H1 (cell line): ENCODE measurements around the gene SLIRP. TPM values are rescaled to one million over a fixed set of nuclear protein-coding genes. Genes with fewer than 3 reads are reported as not detected.

Source experiments
- CTCF ChIA-PET: fragments of 300-600 bp; sonication (Branson Sonifier 250); formaldehyde crosslinking; loops from one replicate; lab custom pipeline; 2021; ENCODE audit not compliant: partially characterized antibody; lab: Charles Lee
- POLR2A ChIA-PET: fragments of 300-600 bp; sonication (Branson Sonifier 250); formaldehyde crosslinking; loops from one replicate; lab custom pipeline; 2021; ENCODE audit warnings: inconsistent platforms; ENCODE audit not compliant: partially characterized antibody; lab: Charles Lee
- DNase-seq, 2 experiments: peaks; one replicate each; pipeline versions ENCODE4 v3.0.0 to v3.0.0-alpha.2; 2010 to 2022; ENCODE audit warnings: low spot score in 2 of 2, low read depth in 1 of 2, mixed read lengths in 1 of 2
- FAIRE-seq: peaks from 2 replicates; lab custom pipeline; 2011; peaks lifted over from hg19 to GRCh38; lab: Jason Lieb, UNC
- H2AFZ ChIP-seq: 2 replicates; pipeline ENCODE4 v1.8.1; 2012; ENCODE audit warnings: low read length, inconsistent platforms
- H2AK5ac ChIP-seq: 2 replicates; pipeline ENCODE4 v1.6.1; 2013; ENCODE audit warnings: low read depth, low read length
- H2BK120ac ChIP-seq: replicated peaks from 2 replicates; pipeline ENCODE3; 2013; ENCODE audit warnings: low read depth, low read length, inconsistent platforms
- H2BK12ac ChIP-seq: 2 replicates; pipeline ENCODE4 v1.6.1; 2013; ENCODE audit warnings: low read depth, low read length
- H2BK15ac ChIP-seq: 2 replicates; pipeline ENCODE4 v1.6.1; 2013; ENCODE audit warnings: low read length
- H2BK20ac ChIP-seq: 2 replicates; pipeline ENCODE4 v1.6.1; 2013; ENCODE audit warnings: low read length
- H2BK5ac ChIP-seq: 2 replicates; pipeline ENCODE4 v1.6.1; 2013; ENCODE audit warnings: low read depth, low read length
- H3K14ac ChIP-seq: 2 replicates; pipeline ENCODE4 v1.6.1; 2013; ENCODE audit warnings: inconsistent platforms; ENCODE audit not compliant: insufficient read length
- H3K18ac ChIP-seq: 2 replicates; pipeline ENCODE4 v1.6.1; 2013; ENCODE audit warnings: low read length; ENCODE audit errors: extremely low read depth
- H3K23ac ChIP-seq: 2 replicates; pipeline ENCODE4 v1.6.1; 2013; ENCODE audit warnings: inconsistent platforms; ENCODE audit not compliant: insufficient read length
- H3K23me2 ChIP-seq: 2 replicates; pipeline ENCODE4 v1.6.1; 2013; ENCODE audit warnings: low read depth, low read length
- H3K27ac ChIP-seq: 2 replicates; pipeline ENCODE4 v1.6.1; 2011; ENCODE audit warnings: low read depth, low read length, inconsistent platforms
- H3K27me3 ChIP-seq, 4 experiments: replicated peaks in 1 of 4; 1 replicate in 1 of 4; 2 replicates in 3 of 4; pipeline versions ENCODE4 v1.6.1 to v1.8.1; 2011 to 2013; ENCODE audit warnings: low read length in 3 of 4, mild to moderate bottlenecking in 3 of 4, inconsistent platforms in 2 of 4, mixed read lengths in 2 of 4, moderate library complexity in 1 of 4; ENCODE audit not compliant: control insufficient read depth in 3 of 4, insufficient read depth in 3 of 4; ENCODE audit errors: extremely low read depth in 1 of 4
- H3K36me3 ChIP-seq, 4 experiments: 2 replicates each; pipeline versions ENCODE4 v1.6.1 to v1.8.1; 2011 to 2013; ENCODE audit warnings: mild to moderate bottlenecking in 4 of 4, low read length in 3 of 4, moderate library complexity in 2 of 4, control low read depth in 1 of 4, inconsistent platforms in 1 of 4; ENCODE audit not compliant: insufficient read depth in 4 of 4, control insufficient read depth in 2 of 4
- H3K4ac ChIP-seq: replicated peaks from 2 replicates; pipeline ENCODE3; 2013; ENCODE audit warnings: low read length, low read depth, mixed read lengths, inconsistent platforms; ENCODE audit not compliant: insufficient read length
- H3K4me1 ChIP-seq, 4 experiments: replicated peaks in 1 of 4; 1 replicate in 1 of 4; 2 replicates in 3 of 4; pipeline versions ENCODE4 v1.6.1 to v1.8.1; 2011 to 2013; ENCODE audit warnings: low read length in 3 of 4, inconsistent platforms in 2 of 4, mixed read lengths in 1 of 4; ENCODE audit not compliant: insufficient read depth in 4 of 4, control insufficient read depth in 3 of 4
- H3K4me2 ChIP-seq, 2 experiments: 2 replicates each; pipeline versions ENCODE4 v1.6.1 to v1.8.1; 2011 to 2013; ENCODE audit warnings: low read depth in 2 of 2, low read length in 2 of 2, control low read depth in 1 of 2, inconsistent platforms in 1 of 2, mild to moderate bottlenecking in 1 of 2; ENCODE audit not compliant: insufficient read depth in 1 of 2
- H3K4me3 ChIP-seq, 4 experiments: fragments of 200-600, 300-600 bp in 1 of 4; sonication (generic), shearing (Covaris generic), sonication (Bioruptor Twin) in 1 of 4; 2 replicates each; pipeline versions ENCODE4 v1.5.1 to v1.8.1; 2011 to 2016; ENCODE audit warnings: low read length in 4 of 4, low read depth in 3 of 4, control low read depth in 2 of 4, inconsistent platforms in 2 of 4, mild to moderate bottlenecking in 2 of 4, mixed read lengths in 1 of 4, moderate library complexity in 1 of 4; ENCODE audit not compliant: insufficient read depth in 2 of 4; ENCODE audit errors: extremely low read depth in 1 of 4
- H3K56ac ChIP-seq: replicated peaks from 2 replicates; pipeline ENCODE3; 2013; ENCODE audit warnings: low read depth, mild to moderate bottlenecking, mixed read lengths, low read length, inconsistent platforms; ENCODE audit not compliant: insufficient read length
- H3K79me1 ChIP-seq: 2 replicates; pipeline ENCODE4 v1.6.1; 2013; ENCODE audit warnings: low read depth, low read length, control low read depth
- H3K79me2 ChIP-seq, 2 experiments: 2 replicates each; pipeline versions ENCODE4 v1.6.1 to v1.8.1; 2012 to 2013; ENCODE audit warnings: low read length in 2 of 2, mild to moderate bottlenecking in 2 of 2, inconsistent platforms in 1 of 2; ENCODE audit not compliant: insufficient read depth in 2 of 2, control insufficient read depth in 1 of 2
- H3K9ac ChIP-seq, 4 experiments: replicated peaks in 1 of 4; 1 replicate in 1 of 4; 2 replicates in 3 of 4; pipeline versions ENCODE4 v1.6.1 to v1.8.1; 2011 to 2013; ENCODE audit warnings: low read depth in 3 of 4, low read length in 3 of 4, control low read depth in 2 of 4, mild to moderate bottlenecking in 2 of 4, moderate library complexity in 2 of 4, inconsistent platforms in 1 of 4; ENCODE audit errors: extremely low read depth in 1 of 4
- H3K9me3 ChIP-seq, 2 experiments: 2 replicates each; pipeline versions ENCODE4 v1.6.1 to v1.8.1; 2012 to 2013; ENCODE audit warnings: mild to moderate bottlenecking in 2 of 2, moderate library complexity in 2 of 2, control low read depth in 1 of 2, inconsistent platforms in 1 of 2, low read depth in 1 of 2, low read length in 1 of 2, mixed read lengths in 1 of 2; ENCODE audit not compliant: insufficient read depth in 2 of 2
- H4K20me1 ChIP-seq, 2 experiments: replicated peaks in 1 of 2; 2 replicates each; pipeline versions ENCODE3 to v1.8.1; 2011 to 2013; ENCODE audit warnings: inconsistent platforms in 2 of 2, low read length in 2 of 2, mild to moderate bottlenecking in 1 of 2; ENCODE audit not compliant: insufficient read depth in 2 of 2, control insufficient read depth in 1 of 2
- H4K5ac ChIP-seq: 2 replicates; pipeline ENCODE4 v1.6.1; 2013; ENCODE audit warnings: low read length, low read depth, mixed read lengths, inconsistent platforms; ENCODE audit not compliant: insufficient read length
- H4K8ac ChIP-seq: 2 replicates; pipeline ENCODE4 v1.8.0; 2013; ENCODE audit warnings: mild to moderate bottlenecking, moderate library complexity, low read length, inconsistent platforms; ENCODE audit not compliant: insufficient read depth; ENCODE audit errors: extremely low read depth
- H4K91ac ChIP-seq: replicated peaks from 2 replicates; pipeline ENCODE3; 2013; ENCODE audit warnings: low read length, mixed read lengths, inconsistent platforms; ENCODE audit not compliant: insufficient read length
- ASH2L ChIP-seq: fragments of 200-600, 300-600 bp; sonication (generic); IDR thresholded peaks from one replicate; pipeline ENCODE4 v1.7.1; 2017; ENCODE audit warnings: low read length
- CTCF ChIP-seq, 3 experiments: IDR thresholded peaks; 1 replicate in 2 of 3; 2 replicates in 1 of 3; pipeline versions ENCODE4 v1.5.1 to v1.6.1; 2011; ENCODE audit warnings: low read length in 3 of 3, mild to moderate bottlenecking in 3 of 3, inconsistent platforms in 2 of 3, low read depth in 1 of 3, moderate library complexity in 1 of 3; ENCODE audit not compliant: insufficient read depth in 1 of 3; ENCODE audit errors: control extremely low read depth in 1 of 3
- PHF8 ChIP-seq: fragments of 200-600 bp; sonication (generic); conservative IDR thresholded peaks from 2 replicates; pipeline ENCODE4 v1.7.1; 2012; ENCODE audit warnings: low read depth, mild to moderate bottlenecking, inconsistent platforms, low read length, moderate library complexity
- WGBS, 2 experiments: shearing (Covaris generic) in 1 of 2; methylation state at CpG; one replicate each; pipeline versions ENCODE4 v1.1.6 to v1.1.7; 2013 to 2015; ENCODE audit warnings: low lambda C conversion rate in 2 of 2, mixed read lengths in 2 of 2, inconsistent platforms in 1 of 2, low coverage in 1 of 2, missing lambda C conversion rate in 1 of 2; ENCODE audit not compliant: insufficient replicate concordance in 2 of 2, insufficient coverage in 1 of 2, insufficient read length in 1 of 2; ENCODE audit errors: extremely low coverage in 1 of 2, missing lambda C conversion rate in 1 of 2; 5-methylcytosine and 5-hydroxymethylcytosine counted together
- polyA plus RNA-seq, 7 experiments: library from polyadenylated mRNA; depleted of rRNA in 3 of 7; stranded (reverse) in 5 of 7; unstranded in 2 of 7; fragments of >200 nt in 5 of 7; fragments of 200-250 nt in 2 of 7; gene quantifications; 1 replicate in 5 of 7; 2 replicates in 1 of 7; 4 replicates in 1 of 7; pipeline versions ENCODE4 v1.2.1 to v1.2.3, GENCODE V29; 2011 to 2013; ENCODE audit warnings: missing spikeins in 2 of 7, mixed read lengths in 2 of 7
- total RNA-seq: library from RNA; stranded (reverse); fragmentation: NEBNext Ultra II Directional; extraction: Animal tissue kit (Norgen Biotek cat#: 25700); gene quantifications from 2 replicates; pipeline ENCODE4 v1.2.1, GENCODE V29; 2021

The SLIRP gene
- total and polyA plus RNA-seq, 2 of the 8 experiments (the other 6 are each of a cell fraction or from before 2014, with no cell fraction given), result 374 to 383 TPM

GRCh38 chr14:77741438-77741837, 33.5 kb downstream of the SLIRP start:
- no peak overlapping the region for H3K9ac ChIP-seq
- no peaks in the 10 kb centered on the region for H3K9me3 ChIP-seq
- no peaks in the 10 kb centered on the region for H4K20me1 ChIP-seq
- H3K4ac ChIP-seq, result no peak overlapping the region
- H3K18ac ChIP-seq, result no peak overlapping the region
- H3K4me3 ChIP-seq, result no peak overlapping the region
- no peak overlapping the region for H3K27ac ChIP-seq
- H3K56ac ChIP-seq, result no peak overlapping the region
- H2AFZ ChIP-seq, result no peak overlapping the region
- no peak overlapping the region for H4K91ac ChIP-seq
- no peaks in the 10 kb centered on the region for H3K23me2 ChIP-seq
- DNase-seq (no peak), FAIRE-seq (no peak)
- no peak overlapping the region for H4K5ac ChIP-seq
- no peaks in the 10 kb centered on the region for H3K27me3 ChIP-seq
- no peak overlapping the region for H3K23ac ChIP-seq
- ChIA-PET POLR2A (interaction anchor here (1.1 to 1.6 kb wide), 4 partner anchors 11 to 27 kb away, joined by 3 to 5 read pairs (median 3); no protein-coding TSS in a partner anchor), CTCF (interaction anchor here (0.8 to 2.1 kb wide), 6 partner anchors 18 to 82 kb away, joined by 3 to 6 read pairs (median 3); no protein-coding TSS in a partner anchor)
- peaks cover 0 to 4% of the 10 kb centered on the region in 2 experiments; a peak in 1 of 4 replicates for H3K79me2 ChIP-seq
- H3K36me3 ChIP-seq, result peaks cover 14 to 46% (median 29%) of the 10 kb centered on the region in 4 experiments
- no peak overlapping the region for H2BK15ac ChIP-seq
- no peak overlapping the region for H2BK12ac ChIP-seq
- peaks cover 2% of the 10 kb centered on the region; the same call in 1 of the 2 replicates for H3K79me1 ChIP-seq
- no peak overlapping the region for H2BK120ac ChIP-seq
- WGBS, 2 experiments, result 91% methylated on average over 2 of the region's 2 CpGs; no CpG with 5 or more reads in 1 of the 2 experiments
- no peak overlapping the region for H3K14ac ChIP-seq
- no peak overlapping the region for H2AK5ac ChIP-seq
- H3K4me1 ChIP-seq, result no peaks in the 10 kb centered on the region
- no peak overlapping the region for H4K8ac ChIP-seq
- no peak overlapping the region for H3K4me2 ChIP-seq
- H2BK20ac ChIP-seq, result no peak overlapping the region
- H2BK5ac ChIP-seq, result no peak overlapping the region
- no peak for TF ChIP-seq CTCF (IDR thresholded peaks at IDR 0.05; ENCODE audit: control extremely low read depth in 1 of 3, insufficient read depth in 1 of 3, low read depth in 1 of 3, low read length in 3 of 3)
- TF ChIP-seq PHF8, result no peak
- no peak for TF ChIP-seq ASH2L
